ENCODE measurements around the gene MTNR1B. TPM values are rescaled to one million over a fixed set of nuclear protein-coding genes. Genes with fewer than 3 reads are reported as not detected.

The MTNR1B gene
- total RNA-seq, 3 donors from 2014 or later: not detected

DNA sequence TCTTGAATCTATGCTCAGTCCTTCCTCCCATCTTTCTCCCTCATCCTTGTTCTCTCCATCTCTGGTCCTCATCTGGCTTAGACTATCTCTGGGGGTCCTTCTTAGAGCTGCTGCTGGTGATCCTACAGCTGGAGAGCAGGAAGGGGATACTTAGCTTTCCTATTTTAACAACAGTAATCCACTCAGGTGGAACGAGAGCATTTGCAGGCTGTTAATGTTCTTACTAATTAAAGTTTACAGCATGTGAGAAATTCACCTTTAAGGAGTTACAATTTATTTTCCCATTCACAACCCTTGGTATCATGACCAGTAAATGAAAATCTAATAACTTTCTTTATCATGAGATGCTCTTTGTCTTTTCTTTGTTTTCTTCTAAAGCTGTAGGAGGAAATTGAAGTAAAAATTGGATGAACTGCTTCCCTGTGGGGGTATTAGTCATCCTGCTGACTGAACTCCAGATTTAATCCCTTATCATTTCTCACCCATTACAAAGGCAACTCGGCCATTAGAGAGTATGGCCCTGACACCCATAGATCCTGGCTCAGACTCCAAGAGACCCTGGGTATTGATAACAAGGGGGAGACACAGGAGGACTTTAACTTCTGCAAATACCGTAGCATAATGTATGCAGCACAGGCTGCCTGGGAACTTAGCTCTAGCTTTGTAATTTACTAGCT lies 37.6 kb upstream of the MTNR1B start:
- H3K9me3 ChIP-seq: no peaks in the 10 kb centered on the region
- intact Hi-C loops (cut with DNase I, micrococcal nuclease): no loop called here
- DNase-seq: no peak

DNA sequence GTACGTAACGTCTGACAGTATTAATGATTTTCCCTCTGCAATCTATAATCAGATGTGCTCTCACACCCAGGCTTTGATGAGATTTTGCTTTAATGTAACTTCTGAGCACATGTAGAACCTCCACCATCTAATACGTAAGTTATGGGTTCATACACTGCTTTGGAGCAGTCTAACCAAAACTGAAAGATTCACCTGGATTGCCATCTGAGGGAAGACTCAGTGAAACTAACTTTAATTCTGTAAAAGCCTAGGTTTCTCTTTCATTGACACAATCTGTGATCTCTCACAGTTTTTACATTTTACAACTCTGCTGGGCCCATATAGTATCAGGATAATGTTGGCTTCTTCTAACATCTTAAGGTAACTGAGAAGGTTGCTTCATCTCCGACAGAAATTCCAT lies 30.1 kb upstream of the MTNR1B start:
- TF ChIP-seq, protein P1, sequence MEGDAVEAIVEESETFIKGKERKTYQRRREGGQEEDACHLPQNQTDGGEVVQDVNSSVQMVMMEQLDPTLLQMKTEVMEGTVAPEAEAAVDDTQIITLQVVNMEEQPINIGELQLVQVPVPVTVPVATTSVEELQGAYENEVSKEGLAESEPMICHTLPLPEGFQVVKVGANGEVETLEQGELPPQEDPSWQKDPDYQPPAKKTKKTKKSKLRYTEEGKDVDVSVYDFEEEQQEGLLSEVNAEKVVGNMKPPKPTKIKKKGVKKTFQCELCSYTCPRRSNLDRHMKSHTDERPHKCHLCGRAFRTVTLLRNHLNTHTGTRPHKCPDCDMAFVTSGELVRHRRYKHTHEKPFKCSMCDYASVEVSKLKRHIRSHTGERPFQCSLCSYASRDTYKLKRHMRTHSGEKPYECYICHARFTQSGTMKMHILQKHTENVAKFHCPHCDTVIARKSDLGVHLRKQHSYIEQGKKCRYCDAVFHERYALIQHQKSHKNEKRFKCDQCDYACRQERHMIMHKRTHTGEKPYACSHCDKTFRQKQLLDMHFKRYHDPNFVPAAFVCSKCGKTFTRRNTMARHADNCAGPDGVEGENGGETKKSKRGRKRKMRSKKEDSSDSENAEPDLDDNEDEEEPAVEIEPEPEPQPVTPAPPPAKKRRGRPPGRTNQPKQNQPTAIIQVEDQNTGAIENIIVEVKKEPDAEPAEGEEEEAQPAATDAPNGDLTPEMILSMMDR (IDR thresholded peaks at IDR 0.05): no peak
- H3K4me1 ChIP-seq (ENCODE audit: low read depth): no peaks in the 10 kb centered on the region
- no peak for ATAC-seq
- H3K4me3 ChIP-seq: no peak overlapping the region
- intact Hi-C loops (cut with DNase I, micrococcal nuclease): no loop called here
- DNase-seq: no peak
- no peaks in the 10 kb centered on the region for H3K36me3 ChIP-seq (ENCODE audit: low read depth)
- no peaks in the 10 kb centered on the region for H3K9me3 ChIP-seq

More for the DNA sequence above, 37.6 kb upstream of the MTNR1B start:
- no peaks in the 10 kb centered on the region for H3K4me1 ChIP-seq (ENCODE audit: low read depth)
- H3K4me3 ChIP-seq: no peak overlapping the region
- ATAC-seq: no peak
- no peaks in the 10 kb centered on the region for H3K36me3 ChIP-seq (ENCODE audit: low read depth)
- TF ChIP-seq, protein P1 (IDR thresholded peaks at IDR 0.05): no peak

DNA sequence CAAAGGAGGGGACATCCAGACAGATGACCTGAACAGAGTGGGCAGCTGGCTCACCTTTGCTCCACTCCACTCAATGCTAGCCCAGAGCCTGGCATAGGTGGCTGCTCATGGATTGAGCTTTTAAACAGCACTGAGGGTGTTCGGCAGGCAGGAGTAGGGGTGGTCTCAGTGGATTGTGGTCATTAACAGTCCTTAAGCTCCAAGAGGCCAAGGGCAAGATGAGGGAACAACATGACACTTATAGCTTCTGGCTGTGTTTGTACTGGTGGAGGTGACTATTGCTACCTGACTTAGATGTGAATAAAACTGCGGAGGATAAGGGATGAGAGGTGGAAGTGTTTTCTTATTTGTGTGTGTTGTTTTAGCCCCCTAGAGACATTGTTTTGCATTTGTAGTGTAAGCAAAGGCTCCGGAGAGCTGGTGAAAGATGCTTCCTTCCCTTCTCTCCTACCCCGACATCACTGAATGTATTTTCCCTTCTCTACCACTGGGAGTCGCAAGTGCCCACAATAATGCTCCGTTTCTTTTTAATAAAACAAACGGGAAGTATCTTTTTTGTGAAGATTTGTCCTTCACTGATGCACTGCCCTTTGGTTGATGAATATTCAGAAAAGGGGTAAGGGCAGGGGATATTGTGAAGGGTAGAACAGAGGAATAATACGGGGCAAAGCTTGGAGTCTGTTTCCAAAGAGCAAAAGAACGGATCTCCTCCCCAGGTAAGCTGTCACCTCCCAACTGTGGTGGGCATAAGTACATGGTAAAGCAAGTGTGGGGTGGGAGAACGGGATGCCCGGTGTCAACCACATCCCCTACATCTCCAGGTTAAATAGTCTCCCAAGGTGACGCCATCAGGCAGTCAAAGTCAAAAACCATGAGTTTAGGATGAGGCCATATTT lies 27.5 kb upstream of the MTNR1B start:
- TF ChIP-seq, protein P1 (IDR thresholded peaks at IDR 0.05): peak; percentile 41
- intact Hi-C loops (cut with DNase I, micrococcal nuclease): loop anchor here in 1 of 2 donors (5.0 kb wide), 1 partner anchor 275 kb away; no protein-coding TSS in a partner anchor
- H3K4me1 ChIP-seq (ENCODE audit: low read depth): no peaks in the 10 kb centered on the region
- no peak overlapping the region for H3K4me3 ChIP-seq
- ATAC-seq (peak; percentile 59), DNase-seq (peak in 1 of 3 donors; percentile 14)
- no peaks in the 10 kb centered on the region for H3K36me3 ChIP-seq (ENCODE audit: low read depth)
- no peaks in the 10 kb centered on the region for H3K9me3 ChIP-seq

DNA sequence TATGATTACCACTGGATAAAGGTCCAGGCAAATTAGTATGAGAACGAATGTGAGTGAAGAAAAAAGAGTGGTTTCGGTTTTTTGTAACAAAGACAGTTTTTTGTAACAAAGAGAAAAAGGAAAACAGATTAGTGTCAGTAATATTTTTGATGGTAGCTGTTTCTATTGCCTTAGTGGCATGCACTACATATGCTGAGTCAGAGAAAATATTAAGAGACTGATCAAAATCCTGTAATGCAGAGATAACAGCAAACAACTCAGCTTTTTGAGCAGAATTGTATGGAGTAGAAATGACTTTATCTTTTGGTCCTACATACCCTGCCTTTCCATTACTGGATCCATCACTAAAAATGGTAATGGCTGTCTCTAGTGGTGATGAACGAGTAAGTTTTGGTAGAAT lies 22.7 kb upstream of the MTNR1B start:
- TF ChIP-seq, protein P1 (IDR thresholded peaks at IDR 0.05): no peak
- H3K4me3 ChIP-seq: no peak overlapping the region
- H3K4me1 ChIP-seq (ENCODE audit: low read depth): no peaks in the 10 kb centered on the region
- DNase-seq (no peak), ATAC-seq (no peak)
- peaks cover 7% of the 10 kb centered on the region for H3K9me3 ChIP-seq
- H3K36me3 ChIP-seq (ENCODE audit: low read depth): no peaks in the 10 kb centered on the region
- intact Hi-C loops (cut with DNase I, micrococcal nuclease): no loop called here

DNA sequence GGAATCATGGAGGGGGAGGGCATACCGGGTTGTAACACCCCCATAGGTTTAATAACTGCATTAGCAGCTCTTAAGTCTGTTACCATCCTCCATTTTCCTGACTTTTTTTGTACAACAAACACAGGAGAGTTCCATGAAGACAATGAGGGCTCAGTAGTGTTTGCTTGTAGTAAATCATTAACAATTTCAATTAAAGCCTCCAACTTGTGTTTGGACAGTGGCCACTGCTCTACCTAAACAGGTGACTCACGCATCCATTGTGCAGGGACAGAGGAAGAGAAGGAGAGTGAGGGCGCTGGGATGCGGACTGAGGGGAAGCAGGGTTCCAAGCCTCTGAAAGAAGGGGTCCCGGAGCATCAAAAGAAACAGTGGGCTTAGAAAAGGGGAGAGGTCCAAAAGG lies 21.3 kb upstream of the MTNR1B start:
- peak; percentile 91 for ATAC-seq
- Histone ChIP-seq H3K9me3 (peaks cover 7% of the 10 kb centered on the region), H3K4me1 (ENCODE audit: low read depth) (no peaks in the 10 kb centered on the region), H3K4me3 (no peak overlapping the region), H3K36me3 (ENCODE audit: low read depth) (no peaks in the 10 kb centered on the region)
- intact Hi-C loops (cut with DNase I, micrococcal nuclease): no loop called here
- DNase-seq: peak in 2 of 3 donors; percentile 40 to 59
- TF ChIP-seq, protein P1 (IDR thresholded peaks at IDR 0.05): no peak

Measured in mucosa of descending colon (tissue), 3 donors.